GM12873 (cell line): Measurements from ENCODE around the gene RPAP3.
A peak's percentile ranks its signal among the peaks of the same experiment; 100 is the strongest.

Experiments used
- TF ChIP-seq, protein P1 (sequence below): IDR thresholded peaks from 2 replicates; pipeline ENCODE4 v1.5.1; 2012; ENCODE audit warnings: low read depth, mild to moderate bottlenecking, moderate library complexity, low read length, control low read depth; ENCODE audit not compliant: insufficient read depth; ENCODE audit errors: missing control alignments

Gene RPAP3

GRCh38 chr12:47700263-47700662 is 5.6 kb downstream of the RPAP3 start:
- TF ChIP-seq, protein P1, sequence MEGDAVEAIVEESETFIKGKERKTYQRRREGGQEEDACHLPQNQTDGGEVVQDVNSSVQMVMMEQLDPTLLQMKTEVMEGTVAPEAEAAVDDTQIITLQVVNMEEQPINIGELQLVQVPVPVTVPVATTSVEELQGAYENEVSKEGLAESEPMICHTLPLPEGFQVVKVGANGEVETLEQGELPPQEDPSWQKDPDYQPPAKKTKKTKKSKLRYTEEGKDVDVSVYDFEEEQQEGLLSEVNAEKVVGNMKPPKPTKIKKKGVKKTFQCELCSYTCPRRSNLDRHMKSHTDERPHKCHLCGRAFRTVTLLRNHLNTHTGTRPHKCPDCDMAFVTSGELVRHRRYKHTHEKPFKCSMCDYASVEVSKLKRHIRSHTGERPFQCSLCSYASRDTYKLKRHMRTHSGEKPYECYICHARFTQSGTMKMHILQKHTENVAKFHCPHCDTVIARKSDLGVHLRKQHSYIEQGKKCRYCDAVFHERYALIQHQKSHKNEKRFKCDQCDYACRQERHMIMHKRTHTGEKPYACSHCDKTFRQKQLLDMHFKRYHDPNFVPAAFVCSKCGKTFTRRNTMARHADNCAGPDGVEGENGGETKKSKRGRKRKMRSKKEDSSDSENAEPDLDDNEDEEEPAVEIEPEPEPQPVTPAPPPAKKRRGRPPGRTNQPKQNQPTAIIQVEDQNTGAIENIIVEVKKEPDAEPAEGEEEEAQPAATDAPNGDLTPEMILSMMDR: no peak

- TF ChIP-seq, protein P1: no peak
Measured at GRCh38 chr12:47698631-47699030, 7.2 kb downstream of the RPAP3 start.

- TF ChIP-seq, protein P1: no peak
Measured at GRCh38 chr12:47698055-47698454, 7.8 kb downstream of the RPAP3 start.

DNA sequence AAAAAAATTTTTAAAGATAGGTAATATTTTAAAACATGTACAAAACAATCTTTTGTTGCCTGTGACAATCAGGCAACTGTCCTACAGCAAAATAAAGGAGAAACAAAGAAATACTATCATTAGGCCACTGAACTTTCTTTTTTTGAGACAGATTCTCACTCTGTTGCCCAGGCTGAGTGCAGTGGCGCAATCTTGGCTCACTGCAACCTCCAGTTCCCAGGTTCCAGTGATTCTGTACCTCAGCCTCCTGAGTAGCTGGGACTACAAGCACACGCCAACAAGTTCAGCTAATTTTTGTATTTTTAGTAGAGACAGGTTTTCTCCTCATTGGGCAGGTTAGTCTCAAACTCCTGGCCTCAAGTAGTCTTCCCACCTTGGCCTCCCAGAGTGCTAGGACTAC is 16.6 kb downstream of the RPAP3 start:
- TF ChIP-seq, protein P1: no peak

GRCh38 chr12:47687636-47688035 is 18.2 kb downstream of the RPAP3 start:
- TF ChIP-seq, protein P1: no peak

- TF ChIP-seq, protein P1: peak; percentile 58
Measured at GRCh38 chr12:47686645-47687240, 19.1 kb downstream of the RPAP3 start.

DNA sequence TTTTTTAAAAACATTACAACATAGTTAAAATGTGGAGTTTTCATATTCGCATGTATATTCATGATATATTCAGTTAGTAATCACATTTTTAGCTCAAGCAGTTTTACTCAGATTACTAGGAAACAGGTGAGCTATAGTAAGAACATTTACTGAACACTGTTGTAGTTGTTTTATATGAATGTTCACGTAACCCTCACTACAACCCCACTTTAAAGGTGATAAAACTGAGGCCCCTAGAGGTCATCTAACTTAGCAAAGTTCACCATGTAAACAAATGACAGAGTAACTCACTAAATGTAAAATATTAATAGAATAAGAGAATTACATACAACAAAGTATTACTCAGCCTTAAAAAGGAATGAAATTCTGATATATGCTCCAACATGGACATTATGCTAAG is 26.0 kb downstream of the RPAP3 start:
- TF ChIP-seq, protein P1: no peak
